ENCODE data around the gene FGF21.

- TF ChIP-seq CTCF (IDR thresholded peaks at IDR 0.05), result no peak
- peak in 1 of 3 donors; percentile 2 for TF ChIP-seq POLR2AphosphoS5 (IDR thresholded peaks at IDR 0.05)
- TF ChIP-seq POLR2A (IDR thresholded peaks at IDR 0.05), result no peak
These were observed 4.4 kb upstream of the FGF21 start for GRCh38 chr19:48750771-48751504.
